ENCODE results near the gene FAM167B. TPM values are rescaled to one million over a fixed set of nuclear protein-coding genes. Genes with fewer than 3 reads are reported as not detected.
"Not testable (repeated sequence)": the region's sequence is repeated elsewhere in the genome, so short reads cannot be mapped to it uniquely, and the experiment has no call there.

FAM167B gene
- total RNA-seq, 1 donor from 2014 or later, result 0.78 TPM

- Mint-ChIP-seq H3K4me1 (ENCODE audit: low read depth) (peaks cover 41% of the 10 kb centered on the region), H3K36me3 (ENCODE audit: low read depth) (peaks cover 85% of the 10 kb centered on the region), H3K27ac (no peak overlapping the region), H3K4me3 (ENCODE audit: low read depth) (no peak overlapping the region), H3K9me3 (no peaks in the 10 kb centered on the region), H3K27me3 (ENCODE audit: low read depth) (no peaks in the 10 kb centered on the region)
- no peak for DNase-seq (ENCODE audit: low spot score)
- intact Hi-C loops (cut with micrococcal nuclease), result no loop called here
These were observed 28.4 kb downstream of the FAM167B start for GRCh38 chr1:32275424-32275823.

GRCh38 chr1:32276032-32276782 is 29.2 kb downstream of the FAM167B start:
- H3K36me3 Mint-ChIP-seq (ENCODE audit: low read depth), result peaks cover 90% of the 10 kb centered on the region
- H3K9me3 Mint-ChIP-seq, result no peaks in the 10 kb centered on the region

GRCh38 chr1:32284777-32285176 is 37.8 kb downstream of the FAM167B start:
- DNase-seq (ENCODE audit: low spot score); H3K27me3 Mint-ChIP-seq (ENCODE audit: low read depth); H3K27ac Mint-ChIP-seq; H3K9me3 Mint-ChIP-seq; H3K4me1 Mint-ChIP-seq (ENCODE audit: low read depth); intact Hi-C loops (cut with micrococcal nuclease); H3K4me3 Mint-ChIP-seq (ENCODE audit: low read depth): not testable (repeated sequence)
- H3K36me3 Mint-ChIP-seq (ENCODE audit: low read depth), result peaks cover 58% of the 10 kb centered on the region

More at GRCh38 chr1:32276032-32276782, 29.2 kb downstream of the FAM167B start:
- intact Hi-C loops (cut with micrococcal nuclease), result no loop called here
- no peak overlapping the region for H3K27ac Mint-ChIP-seq
- DNase-seq (ENCODE audit: low spot score), result no peak
- H3K4me1 Mint-ChIP-seq (ENCODE audit: low read depth), result peaks cover 38% of the 10 kb centered on the region
- no peaks in the 10 kb centered on the region for H3K27me3 Mint-ChIP-seq (ENCODE audit: low read depth)
- H3K4me3 Mint-ChIP-seq (ENCODE audit: low read depth), result no peak overlapping the region

GRCh38 chr1:32285658-32286057 is 38.6 kb downstream of the FAM167B start:
- DNase-seq (ENCODE audit: low spot score), result no peak
- Mint-ChIP-seq H3K4me1 (ENCODE audit: low read depth) (peaks cover 2% of the 10 kb centered on the region), H3K9me3 (no peaks in the 10 kb centered on the region), H3K36me3 (ENCODE audit: low read depth) (peaks cover 50% of the 10 kb centered on the region), H3K27ac (no peak overlapping the region), H3K27me3 (ENCODE audit: low read depth) (no peaks in the 10 kb centered on the region), H3K4me3 (ENCODE audit: low read depth) (no peak overlapping the region)
- intact Hi-C loops (cut with micrococcal nuclease), result no loop called here

GRCh38 chr1:32286763-32287162 is 39.7 kb downstream of the FAM167B start:
- H3K27me3 Mint-ChIP-seq (ENCODE audit: low read depth), result no peaks in the 10 kb centered on the region
- peak overlapping the region; percentile 28 for H3K27ac Mint-ChIP-seq
- peaks cover 40% of the 10 kb centered on the region for H3K36me3 Mint-ChIP-seq (ENCODE audit: low read depth)
- no peak overlapping the region for H3K4me3 Mint-ChIP-seq (ENCODE audit: low read depth)
- peaks cover 8% of the 10 kb centered on the region for H3K4me1 Mint-ChIP-seq (ENCODE audit: low read depth)
- no peak for DNase-seq (ENCODE audit: low spot score)
- intact Hi-C loops (cut with micrococcal nuclease), result no loop called here
- no peaks in the 10 kb centered on the region for H3K9me3 Mint-ChIP-seq

- Mint-ChIP-seq H3K9me3 (no peaks in the 10 kb centered on the region), H3K27me3 (ENCODE audit: low read depth) (no peaks in the 10 kb centered on the region), H3K36me3 (ENCODE audit: low read depth) (peaks cover 33% of the 10 kb centered on the region), H3K4me3 (ENCODE audit: low read depth) (no peak overlapping the region), H3K27ac (no peak overlapping the region), H3K4me1 (ENCODE audit: low read depth) (peaks cover 13% of the 10 kb centered on the region)
- DNase-seq (ENCODE audit: low spot score), result no peak
- intact Hi-C loops (cut with micrococcal nuclease), result no loop called here
These were observed 42.2 kb downstream of the FAM167B start for GRCh38 chr1:32289256-32289655.

GRCh38 chr1:32291145-32291707 is 44.2 kb downstream of the FAM167B start:
- intact Hi-C loops (cut with micrococcal nuclease), result loop anchor here (2.0 to 5.0 kb wide), 3 partner anchors 36 to 68 kb away; partner anchors contain the start of genes EIF3I, MARCKSL1 and TMEM234

GRCh38 chr1:32291708-32292538 is 44.9 kb downstream of the FAM167B start, which contains the start of gene HDAC1:
TSS of gene HDAC1 (plus strand) at chr1:32292083. CDS start at chr1:32292170, 87 bp downstream.
- H3K4me1 Mint-ChIP-seq (ENCODE audit: low read depth), result peaks cover 34% of the 10 kb centered on the region
- no peaks in the 10 kb centered on the region for H3K27me3 Mint-ChIP-seq (ENCODE audit: low read depth)
- intact Hi-C loops (cut with micrococcal nuclease), result loop anchor here (2.0 to 5.0 kb wide), 3 partner anchors 37 to 69 kb away; partner anchors contain the start of genes EIF3I, MARCKSL1 and TMEM234
- DNase-seq (ENCODE audit: low spot score), result peak; percentile 96
- peaks cover 36% of the 10 kb centered on the region for H3K36me3 Mint-ChIP-seq (ENCODE audit: low read depth)
- peak within 1 kb of the TSS; percentile 99 for H3K27ac Mint-ChIP-seq
- peak within 1 kb of the TSS; percentile 94 for H3K4me3 Mint-ChIP-seq (ENCODE audit: low read depth)
- H3K9me3 Mint-ChIP-seq, result no peaks in the 10 kb centered on the region

More at GRCh38 chr1:32291145-32291707, 44.2 kb downstream of the FAM167B start:
- Mint-ChIP-seq H3K4me1 (ENCODE audit: low read depth) (peaks cover 28% of the 10 kb centered on the region), H3K4me3 (ENCODE audit: low read depth) (peak overlapping the region; percentile 94), H3K9me3 (no peaks in the 10 kb centered on the region), H3K36me3 (ENCODE audit: low read depth) (peaks cover 35% of the 10 kb centered on the region), H3K27me3 (ENCODE audit: low read depth) (no peaks in the 10 kb centered on the region), H3K27ac (peak overlapping the region; percentile 99)
- no peak for DNase-seq (ENCODE audit: low spot score)

GRCh38 chr1:32298211-32298610 is 51.2 kb downstream of the FAM167B start:
- Mint-ChIP-seq H3K36me3 (ENCODE audit: low read depth) (peaks cover 55% of the 10 kb centered on the region), H3K4me1 (ENCODE audit: low read depth) (peaks cover 31% of the 10 kb centered on the region)
- DNase-seq (ENCODE audit: low spot score); H3K27ac Mint-ChIP-seq; H3K27me3 Mint-ChIP-seq (ENCODE audit: low read depth); H3K4me3 Mint-ChIP-seq (ENCODE audit: low read depth); H3K9me3 Mint-ChIP-seq; intact Hi-C loops (cut with micrococcal nuclease): not testable (repeated sequence)

Other genes with a start within 250 kb of the FAM167B start
- 177 and 178 TPM in 2 replicates for gene KHDRBS1, start 233.4 kb upstream of the FAM167B start, total RNA-seq
- gene TMEM39B, start 174.3 kb upstream of the FAM167B start, total RNA-seq, result 32.5 and 34.5 TPM in 2 replicates
- 81.2 and 84.0 TPM in 2 replicates for gene KPNA6, start 139.2 kb upstream of the FAM167B start, total RNA-seq
- gene TXLNA, start 67.5 kb upstream of the FAM167B start, total RNA-seq, result 98.6 and 101 TPM in 2 replicates
- gene CCDC28B, start 46.6 kb upstream of the FAM167B start, total RNA-seq, result 39.1 and 44.0 TPM in 2 replicates
- gene IQCC, start 41.6 kb upstream of the FAM167B start, total RNA-seq, result 5.0 and 5.4 TPM in 2 replicates
- 0.14 TPM in 1 of 2 replicates, not detected in the other for gene DCDC2B, start 38.1 kb upstream of the FAM167B start, total RNA-seq
- gene TMEM234, start 24.9 kb upstream of the FAM167B start, total RNA-seq, result 10.7 and 12.1 TPM in 2 replicates
- gene EIF3I, start 24.8 kb upstream of the FAM167B start, total RNA-seq, result 287 and 293 TPM in 2 replicates
- 221 and 232 TPM in 2 replicates for gene LCK, start 4.0 kb downstream of the FAM167B start, total RNA-seq
- 179 and 195 TPM in 2 replicates for gene HDAC1, start 44.9 kb downstream of the FAM167B start, total RNA-seq
- gene MARCKSL1, start 89.0 kb downstream of the FAM167B start, total RNA-seq, result 42.5 and 45.0 TPM in 2 replicates
- gene FAM229A, start 115.3 kb downstream of the FAM167B start, total RNA-seq, result 5.4 and 6.1 TPM in 2 replicates
- gene TSSK3, start 115.3 kb downstream of the FAM167B start, total RNA-seq, result 1.1 TPM in 2 replicates
- gene BSDC1, start 147.2 kb downstream of the FAM167B start, total RNA-seq, result 48.9 and 54.3 TPM in 2 replicates
- gene ZBTB8B, start 217.8 kb downstream of the FAM167B start, total RNA-seq, result 0.02 TPM in 1 of 2 replicates, not detected in the other

Measured in activated T-helper 2 cell treated with anti-CD3 and anti-CD28 coated beads, Interferon-gamma antibody, Interleukin-2, Interleukin-4, amounts not matched to agents 10 μg/mL and 5 μg/mL and 100 μg/mL, durations not matched to agents 14 hours and 24 hours and 36 hours (primary cell).